GM21360 (cell line): ENCODE results near the gene B3GALNT2.
A peak's percentile ranks its signal among the peaks of the same experiment; 100 is the strongest.

Source experiments
- ATAC-seq: cut with Tn5 transposase; IDR thresholded peaks from one replicate; pipeline ENCODE4 v1.9.1; 2021; ENCODE audit warnings: mild to moderate bottlenecking, moderate library complexity; ENCODE audit not compliant: unreplicated experiment

Gene B3GALNT2

GRCh38 chr1:235455823-235456222, 48.4 kb downstream of the B3GALNT2 start:
- ATAC-seq, result no peak

GRCh38 chr1:235455097-235455496, 49.2 kb downstream of the B3GALNT2 start:
- ATAC-seq, result no peak

DNA sequence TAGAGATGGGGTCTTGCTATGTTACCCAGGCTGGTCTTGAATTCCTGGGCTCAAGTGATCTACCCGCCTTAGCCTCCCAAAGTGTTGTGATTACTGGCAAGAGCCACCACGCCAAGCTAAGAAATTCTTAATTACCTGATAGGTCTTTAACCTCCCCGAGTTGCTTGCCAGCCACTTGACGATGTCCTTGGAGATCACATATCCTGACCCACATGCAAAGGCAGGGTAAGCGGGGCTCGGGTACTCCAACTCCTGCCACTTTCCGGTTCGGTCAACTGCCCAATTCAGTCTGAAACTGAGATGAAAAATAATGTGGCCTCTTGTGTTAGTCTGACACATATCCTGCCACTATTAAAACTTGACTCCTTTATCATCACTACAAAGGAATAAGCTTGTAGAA, 50.2 kb downstream of the B3GALNT2 start:
- no peak for ATAC-seq

DNA sequence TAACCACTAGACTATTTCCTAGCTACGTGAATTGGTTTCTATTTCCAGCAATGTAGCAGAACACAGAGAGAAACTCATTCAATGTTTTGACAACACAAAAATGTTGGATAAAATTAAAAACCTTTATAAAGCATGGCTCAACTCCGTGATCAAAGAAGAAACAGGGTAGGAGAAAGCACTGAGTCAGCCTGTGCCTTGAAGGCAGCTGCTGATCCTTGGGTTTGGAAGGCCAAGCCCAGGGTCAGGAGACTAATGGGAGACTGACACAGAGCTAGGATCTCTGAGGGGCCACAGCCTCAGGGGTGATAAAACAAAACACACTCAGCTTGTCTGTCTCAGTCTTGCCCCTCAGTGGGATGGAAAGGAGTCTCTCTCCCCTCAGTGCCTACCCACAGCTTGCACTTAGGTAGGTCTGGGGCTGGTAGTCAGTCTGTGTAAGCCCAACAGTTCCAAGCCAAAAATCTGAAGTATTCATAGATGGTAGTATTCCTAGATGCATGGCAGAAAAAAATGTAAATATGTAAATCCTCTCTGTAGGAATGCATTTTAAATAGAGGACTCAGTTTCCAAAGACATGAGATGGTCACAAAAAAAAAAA, 53.3 kb downstream of the B3GALNT2 start:
- no peak for ATAC-seq

- no peak for ATAC-seq
Measured at GRCh38 chr1:235450433-235450832, 53.8 kb downstream of the B3GALNT2 start.

DNA sequence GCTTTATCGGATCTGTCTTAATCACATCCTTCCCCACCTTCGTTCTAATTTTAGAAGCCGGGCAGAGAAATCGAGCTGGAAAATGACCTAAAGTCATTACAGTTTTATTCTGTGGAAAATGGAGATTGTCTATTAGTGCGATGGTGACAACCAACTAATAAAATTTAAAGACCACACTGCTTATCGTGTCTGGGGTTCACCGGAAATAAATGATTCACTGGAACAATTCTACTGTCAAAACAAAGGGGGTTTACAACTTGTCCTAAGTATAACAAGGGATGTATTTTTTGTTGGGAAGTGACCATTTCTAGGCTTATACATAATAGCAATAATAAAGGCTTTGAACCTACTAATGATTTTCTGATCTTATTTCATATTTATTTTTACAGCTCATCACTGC, 55.6 kb downstream of the B3GALNT2 start:
- no peak for ATAC-seq

- ATAC-seq, result no peak
Measured at GRCh38 chr1:235442788-235443429, 61.3 kb downstream of the B3GALNT2 start.

- ATAC-seq, result no peak
Measured at GRCh38 chr1:235441159-235441685, 63.0 kb downstream of the B3GALNT2 start.

GRCh38 chr1:235434001-235434400, 70.3 kb downstream of the B3GALNT2 start:
- ATAC-seq, result no peak

GRCh38 chr1:235430991-235431390, 73.3 kb downstream of the B3GALNT2 start:
- ATAC-seq, result no peak

DNA sequence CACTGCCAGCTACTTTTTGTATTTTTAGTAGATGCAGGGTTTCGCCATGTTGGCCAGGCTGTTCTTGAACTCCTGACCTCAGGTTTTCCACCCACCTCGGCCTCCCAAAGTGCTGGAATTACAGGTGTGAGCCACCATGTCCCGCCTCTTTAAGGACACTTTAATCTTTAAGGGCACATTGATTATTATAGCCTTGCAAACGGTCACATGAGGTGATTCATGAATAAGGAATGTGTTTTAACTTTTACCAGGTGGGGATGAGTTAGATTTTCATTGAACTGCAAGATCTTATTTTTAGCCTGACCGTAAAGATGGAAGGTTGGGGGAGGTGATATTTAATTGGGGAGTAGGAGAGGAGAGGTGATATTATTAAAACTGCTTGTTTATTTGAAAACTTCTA, 75.1 kb downstream of the B3GALNT2 start:
- no peak for ATAC-seq

GRCh38 chr1:235427447-235427846, 76.8 kb downstream of the B3GALNT2 start:
- ATAC-seq, result no peak

DNA sequence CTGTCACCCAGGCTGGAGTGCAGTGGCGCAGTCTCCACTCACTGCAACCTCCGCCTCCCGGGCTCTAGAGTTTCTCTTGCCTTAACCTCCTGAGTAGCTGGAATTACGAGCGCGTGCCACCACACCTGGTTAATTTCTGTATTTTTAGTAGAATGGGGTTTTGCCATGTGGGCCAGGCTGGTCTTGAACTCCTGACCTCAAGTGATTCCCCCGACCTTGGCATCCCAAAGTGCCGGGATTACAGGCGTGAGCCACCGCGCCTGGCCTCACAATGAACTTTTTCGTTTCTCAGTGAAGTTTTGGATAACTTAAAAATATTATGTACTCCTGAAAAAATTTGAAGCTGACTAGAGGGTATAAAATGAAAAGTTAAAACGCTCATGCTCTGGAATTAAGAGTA, 77.6 kb downstream of the B3GALNT2 start:
- no peak for ATAC-seq

GRCh38 chr1:235426143-235426542, 78.1 kb downstream of the B3GALNT2 start:
- ATAC-seq, result no peak

DNA sequence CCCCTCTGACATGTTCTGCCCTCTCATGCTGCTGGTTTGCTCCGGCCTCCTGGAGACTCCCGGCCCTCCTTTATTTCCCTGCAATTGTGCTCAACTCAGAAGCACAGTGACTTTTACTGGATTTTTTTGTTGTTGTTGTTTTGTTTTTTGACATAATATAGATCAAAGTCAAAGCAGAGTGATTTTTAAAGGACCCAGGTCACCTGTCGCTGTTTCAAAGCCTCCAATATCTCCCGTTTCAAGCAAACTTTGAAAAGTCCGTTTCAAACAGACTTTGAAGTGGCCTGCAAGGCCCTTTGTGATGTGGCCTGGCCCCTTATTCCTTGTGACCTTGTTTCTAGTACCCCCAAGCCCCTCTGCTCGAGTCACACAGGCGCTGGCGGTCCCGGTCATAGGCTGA, 78.9 kb downstream of the B3GALNT2 start:
- no peak for ATAC-seq

GRCh38 chr1:235424092-235424491, 80.2 kb downstream of the B3GALNT2 start:
- no peak for ATAC-seq

GRCh38 chr1:235423214-235423652, 81.0 kb downstream of the B3GALNT2 start:
- ATAC-seq, result no peak

DNA sequence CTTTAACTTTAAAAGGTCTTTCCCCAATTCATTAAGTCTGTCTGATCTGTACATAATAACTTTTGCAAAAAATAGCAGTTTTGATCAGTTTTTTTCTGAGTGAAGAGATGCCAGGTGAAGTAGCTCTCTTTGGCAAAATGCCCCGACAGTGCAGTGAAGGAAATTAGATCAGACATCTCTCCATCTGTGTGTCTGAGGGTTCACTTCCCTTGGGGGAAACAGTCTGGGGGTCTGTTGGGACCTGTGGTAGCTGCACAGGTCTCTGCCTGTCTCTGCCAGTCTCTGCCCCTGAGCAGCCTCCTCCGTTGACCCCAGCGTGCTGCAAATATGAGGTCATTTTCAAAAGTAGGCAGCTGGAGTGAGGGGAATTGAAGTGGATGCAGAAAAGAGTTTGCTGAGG, 82.5 kb downstream of the B3GALNT2 start:
- ATAC-seq, result no peak

DNA sequence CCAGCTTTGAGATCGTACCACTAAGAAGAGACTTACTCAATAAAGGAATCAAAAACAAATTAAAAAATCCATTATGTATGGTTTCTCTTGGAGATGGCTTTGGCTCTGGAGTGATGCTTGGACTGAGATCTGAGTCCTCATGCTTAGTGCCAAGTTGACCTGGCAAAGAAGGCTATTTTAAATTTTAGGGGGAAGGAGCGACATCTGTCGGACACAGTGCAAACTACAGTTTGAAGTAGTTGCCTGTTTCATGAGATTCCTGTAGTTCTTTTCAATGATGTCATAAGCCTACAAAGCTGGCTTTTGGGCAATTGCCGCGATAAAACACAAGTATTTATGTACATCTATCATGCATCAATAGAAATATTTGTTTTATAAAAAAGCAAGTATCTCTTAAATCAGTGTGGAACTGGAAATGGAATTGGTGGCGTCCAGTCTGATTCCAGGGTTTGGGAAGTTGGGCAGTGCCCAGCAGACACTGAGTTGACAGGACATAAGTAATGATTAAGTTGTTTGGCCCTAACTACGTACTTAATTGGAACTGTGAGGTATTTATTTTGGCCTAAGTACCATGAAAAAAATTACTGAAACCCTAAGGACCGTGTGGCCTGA, 87.1 kb downstream of the B3GALNT2 start:
- peak; percentile 75 for ATAC-seq

- no peak for ATAC-seq
Measured at GRCh38 chr1:235416662-235417049, 87.6 kb downstream of the B3GALNT2 start.

DNA sequence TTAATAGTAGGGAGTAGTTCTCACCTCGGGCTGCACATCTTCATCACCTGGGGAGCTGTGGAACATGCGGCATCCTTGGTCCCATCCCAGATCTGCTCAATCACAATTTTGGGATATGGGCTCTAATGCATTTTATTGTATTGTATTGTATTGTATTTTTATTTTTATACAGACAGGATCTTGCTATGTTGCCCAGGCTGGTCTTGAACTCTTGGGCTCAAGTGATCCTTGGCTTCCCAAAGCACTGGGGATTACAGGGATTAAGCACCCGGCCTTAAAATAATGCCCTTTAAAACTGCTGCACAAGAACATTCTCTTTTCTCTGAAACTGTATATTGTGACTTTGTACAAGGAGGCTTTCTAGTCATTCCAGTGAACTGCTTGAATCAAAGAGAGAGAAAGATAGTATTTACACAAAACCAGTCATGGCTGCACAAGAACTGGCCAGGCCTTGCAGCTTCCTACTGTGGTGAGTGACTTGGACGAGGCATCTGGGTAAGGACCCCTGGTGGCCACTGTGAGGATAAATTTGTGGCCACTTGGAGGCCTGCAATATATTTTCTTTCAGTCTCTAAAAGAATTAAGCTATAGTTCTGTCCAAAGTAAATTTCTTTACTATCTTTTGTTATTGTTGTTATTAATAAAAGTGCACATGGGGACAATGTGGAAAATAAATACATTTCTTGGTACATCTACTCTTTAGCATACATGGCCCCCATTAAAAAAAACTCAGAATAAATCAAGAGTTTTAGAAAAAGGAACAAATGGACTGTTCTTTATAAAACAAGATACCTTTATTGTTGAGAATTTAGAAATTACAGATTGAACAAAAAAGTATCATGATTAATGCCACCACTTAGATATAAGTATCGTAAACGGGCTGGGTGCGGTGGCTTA, 89.0 kb downstream of the B3GALNT2 start:
- ATAC-seq, result peak; percentile 65
